GM20000 (cell line): ENCODE results near the gene HIVEP3.

Experiments used
- DNase-seq: peaks from one replicate; pipeline ENCODE4 v3.0.0; 2012; ENCODE audit warnings: low spot score
- CTCF ChIP-seq: IDR thresholded peaks from 2 replicates; pipeline ENCODE4 v1.5.1; 2012; ENCODE audit warnings: mild to moderate bottlenecking, control low read depth; ENCODE audit errors: extremely low read depth, missing control alignments

The HIVEP3 gene

DNA sequence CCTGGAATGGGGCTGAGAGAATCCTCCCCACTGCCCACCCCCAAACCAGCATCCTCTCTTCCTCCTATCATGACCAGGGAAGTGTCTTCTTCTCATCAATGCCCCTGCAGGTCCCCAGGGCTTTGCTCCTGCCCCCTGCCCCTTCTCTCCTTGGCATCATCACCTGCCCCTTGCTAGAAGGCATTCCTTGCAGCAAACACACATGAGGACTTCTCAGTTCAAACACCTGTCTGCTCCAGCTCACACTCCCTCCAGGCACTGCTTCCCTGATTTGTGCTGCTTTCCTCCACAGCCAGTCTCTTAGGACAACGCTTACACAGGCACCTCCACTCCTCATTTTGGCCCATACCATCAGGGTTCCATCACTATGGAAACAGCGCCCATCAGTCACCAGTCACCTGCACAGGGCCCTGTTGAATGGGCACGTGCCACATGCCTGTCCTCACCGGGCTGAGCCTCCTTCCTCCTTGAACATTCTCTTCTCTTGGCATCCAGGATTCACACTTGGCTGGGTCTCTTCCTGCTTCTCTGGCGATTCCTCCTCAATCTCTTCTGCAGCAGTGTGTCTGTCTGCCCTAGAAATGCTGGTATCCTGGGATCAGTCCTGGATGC, 352.3 kb downstream of the HIVEP3 start:
- no peak for TF ChIP-seq CTCF
- DNase-seq: no peak

DNA sequence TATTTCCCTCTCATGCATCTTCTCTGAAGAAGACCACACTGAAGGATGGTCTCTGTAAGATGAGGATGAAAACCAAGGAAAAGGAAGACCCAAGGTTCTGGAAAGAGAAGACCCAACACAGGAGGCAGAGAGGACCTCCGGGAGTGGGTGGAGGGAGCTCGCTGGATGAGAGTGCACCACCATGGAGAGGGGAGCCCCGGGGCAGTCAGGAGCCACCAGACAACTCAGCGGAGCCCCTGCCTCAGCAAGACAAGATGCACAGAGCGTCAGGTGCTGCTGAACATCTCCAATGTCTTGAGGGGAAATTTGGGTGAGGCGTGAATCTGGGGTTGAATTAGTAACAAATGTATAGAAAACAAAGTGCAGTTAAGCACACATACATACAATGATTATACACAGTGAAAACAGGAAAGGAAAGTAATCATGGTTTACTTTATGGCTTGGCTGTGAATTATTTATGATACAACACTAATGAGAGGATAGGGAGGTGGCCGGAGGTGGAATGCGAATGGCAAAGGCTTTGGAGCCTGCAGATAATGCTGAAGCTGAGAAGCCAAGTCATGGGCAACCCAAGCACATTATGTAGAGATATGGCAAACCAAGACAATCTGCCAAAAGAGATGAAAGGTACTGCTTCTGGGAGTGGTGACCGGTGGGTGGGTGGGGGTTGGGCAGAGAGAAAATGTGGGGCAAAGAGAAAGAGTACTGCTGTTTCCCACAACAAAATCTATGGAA, 353.8 kb downstream of the HIVEP3 start:
- no peak for TF ChIP-seq CTCF
- DNase-seq: no peak

- TF ChIP-seq CTCF: no peak
- no peak for DNase-seq
Measured at GRCh38 chr1:41562328-41562727, 356.4 kb downstream of the HIVEP3 start.

- TF ChIP-seq CTCF: no peak
- DNase-seq: no peak
Measured at GRCh38 chr1:41560931-41561330, 357.8 kb downstream of the HIVEP3 start.

GRCh38 chr1:41560496-41560895, 358.2 kb downstream of the HIVEP3 start:
- DNase-seq: no peak
- no peak for TF ChIP-seq CTCF

- no peak for TF ChIP-seq CTCF
- no peak for DNase-seq
Measured at GRCh38 chr1:41559331-41559730, 359.4 kb downstream of the HIVEP3 start.

DNA sequence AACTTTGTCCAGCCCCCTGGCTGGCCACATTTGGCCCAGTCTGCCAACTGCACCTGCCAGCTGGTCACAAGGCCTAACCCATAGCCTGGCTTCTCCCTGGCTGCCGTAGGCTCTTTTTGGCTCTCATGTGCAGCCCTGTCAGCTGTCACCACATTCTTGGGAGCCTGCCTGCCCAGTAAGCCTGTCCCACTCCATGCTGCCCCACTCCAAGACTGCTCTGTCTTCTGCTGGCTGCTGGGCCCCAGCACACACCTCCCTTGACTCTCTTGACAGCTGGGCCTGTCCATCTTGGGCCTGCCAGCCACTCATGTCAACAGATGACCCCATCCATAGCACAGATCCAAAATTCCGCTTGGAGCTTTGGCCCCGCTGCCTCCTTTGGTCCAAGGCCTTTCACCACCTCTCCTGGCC, 360.0 kb downstream of the HIVEP3 start:
- DNase-seq: no peak
- no peak for TF ChIP-seq CTCF
